Measurements from ENCODE around the gene LMNB1.

DNA sequence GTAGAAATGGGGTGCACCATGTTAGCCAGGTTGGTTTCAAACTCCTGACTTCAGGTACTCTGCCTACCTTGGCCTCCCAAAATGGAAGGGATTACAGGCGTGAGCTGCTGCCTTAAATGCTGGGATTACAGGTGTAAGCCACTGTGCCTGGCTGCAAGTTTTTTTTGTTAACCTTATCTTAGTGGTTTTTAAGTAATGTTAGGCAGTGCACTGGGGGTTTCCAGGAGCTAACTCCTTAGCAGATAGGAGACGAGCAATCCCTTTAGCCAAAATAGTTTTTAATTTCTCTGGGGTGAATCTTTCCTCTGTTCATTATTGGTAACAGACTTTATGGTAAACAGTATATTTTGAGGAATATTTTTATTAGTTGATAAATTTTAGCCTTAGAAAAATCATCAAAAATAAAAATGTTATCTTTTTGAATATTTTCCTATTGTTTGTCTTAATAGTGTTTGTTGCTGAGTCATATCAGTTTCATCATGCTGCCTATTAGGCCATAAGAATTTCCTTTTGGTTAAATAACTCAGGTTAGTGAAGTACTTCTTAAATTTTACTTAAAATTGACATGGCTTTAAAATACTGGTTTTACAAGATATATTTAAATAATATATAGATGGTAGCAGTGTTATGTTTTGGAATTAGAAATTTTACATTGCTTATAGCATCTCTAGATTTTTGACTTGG, 37.9 kb downstream of the LMNB1 start:
- TF ChIP-seq, protein P1, sequence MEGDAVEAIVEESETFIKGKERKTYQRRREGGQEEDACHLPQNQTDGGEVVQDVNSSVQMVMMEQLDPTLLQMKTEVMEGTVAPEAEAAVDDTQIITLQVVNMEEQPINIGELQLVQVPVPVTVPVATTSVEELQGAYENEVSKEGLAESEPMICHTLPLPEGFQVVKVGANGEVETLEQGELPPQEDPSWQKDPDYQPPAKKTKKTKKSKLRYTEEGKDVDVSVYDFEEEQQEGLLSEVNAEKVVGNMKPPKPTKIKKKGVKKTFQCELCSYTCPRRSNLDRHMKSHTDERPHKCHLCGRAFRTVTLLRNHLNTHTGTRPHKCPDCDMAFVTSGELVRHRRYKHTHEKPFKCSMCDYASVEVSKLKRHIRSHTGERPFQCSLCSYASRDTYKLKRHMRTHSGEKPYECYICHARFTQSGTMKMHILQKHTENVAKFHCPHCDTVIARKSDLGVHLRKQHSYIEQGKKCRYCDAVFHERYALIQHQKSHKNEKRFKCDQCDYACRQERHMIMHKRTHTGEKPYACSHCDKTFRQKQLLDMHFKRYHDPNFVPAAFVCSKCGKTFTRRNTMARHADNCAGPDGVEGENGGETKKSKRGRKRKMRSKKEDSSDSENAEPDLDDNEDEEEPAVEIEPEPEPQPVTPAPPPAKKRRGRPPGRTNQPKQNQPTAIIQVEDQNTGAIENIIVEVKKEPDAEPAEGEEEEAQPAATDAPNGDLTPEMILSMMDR (IDR thresholded peaks at IDR 0.05; ENCODE audit: low read depth, low read length), result no peak
- no peak for TF ChIP-seq MAX (IDR thresholded peaks at IDR 0.05; ENCODE audit: low read depth, low read length)
